Osteoblast (primary cell): Measurements from ENCODE around the gene AKAP7. TPM values are rescaled to one million over a fixed set of nuclear protein-coding genes. Genes with fewer than 3 reads are reported as not detected.

Experiments
- DNase-seq: peaks from one replicate; pipeline ENCODE4 v3.0.0; 2011; ENCODE audit warnings: low spot score, mixed read lengths; ENCODE audit not compliant: insufficient read length; ENCODE audit errors: missing footprints
- H2AFZ ChIP-seq: 2 replicates; pipeline ENCODE4 v1.6.0; 2011; ENCODE audit warnings: mild to moderate bottlenecking, low read length
- H3K27ac ChIP-seq: 2 replicates; pipeline ENCODE4 v1.5.1; 2011; ENCODE audit warnings: mild to moderate bottlenecking, low read depth, low read length, moderate library complexity
- H3K27me3 ChIP-seq: 2 replicates; pipeline ENCODE4 v1.6.0; 2012; ENCODE audit warnings: mild to moderate bottlenecking, control low read depth, inconsistent platforms, low read length, moderate library complexity; ENCODE audit not compliant: insufficient read depth
- H3K36me3 ChIP-seq: 2 replicates; pipeline ENCODE4 v1.5.1; 2011; ENCODE audit warnings: mild to moderate bottlenecking, low read length, control low read depth, moderate library complexity; ENCODE audit not compliant: insufficient read depth
- H3K4me1 ChIP-seq: 2 replicates; pipeline ENCODE4 v1.5.1; 2011; ENCODE audit warnings: mild to moderate bottlenecking, low read length, control low read depth, moderate library complexity; ENCODE audit not compliant: insufficient read depth
- H3K4me2 ChIP-seq: 2 replicates; pipeline ENCODE4 v1.6.0; 2011; ENCODE audit warnings: mild to moderate bottlenecking, low read length; ENCODE audit not compliant: insufficient read depth
- H3K4me3 ChIP-seq: fragments of 200-600 bp; sonication (generic); 3 replicates; pipeline ENCODE4 v1.5.1; 2012; ENCODE audit warnings: mild to moderate bottlenecking, low read length, inconsistent platforms; ENCODE audit not compliant: insufficient read depth
- H3K79me2 ChIP-seq: 2 replicates; pipeline ENCODE4 v1.6.0; 2012; ENCODE audit warnings: mild to moderate bottlenecking, low read length, control low read depth, inconsistent platforms; ENCODE audit not compliant: insufficient read depth
- H3K9me3 ChIP-seq: 2 replicates; pipeline ENCODE4 v1.5.1; 2011; ENCODE audit warnings: low read depth, low read length, control low read depth
- H4K20me1 ChIP-seq: 2 replicates; pipeline ENCODE4 v1.6.0; 2012; ENCODE audit warnings: mild to moderate bottlenecking, low read length, control low read depth; ENCODE audit not compliant: insufficient read depth
- CTCF ChIP-seq: IDR thresholded peaks from 2 replicates; pipeline ENCODE4 v1.5.1; 2011; ENCODE audit warnings: mild to moderate bottlenecking, low read depth, low read length, moderate library complexity; ENCODE audit errors: extremely low read depth
- total RNA-seq: library from RNA; depleted of rRNA; stranded (reverse); fragments of >200 nt; gene quantifications from 2 replicates; pipeline ENCODE4 v1.2.3, GENCODE V29; 2012

AKAP7 gene
- total RNA-seq, 1 donor, result 4.0 TPM

DNA sequence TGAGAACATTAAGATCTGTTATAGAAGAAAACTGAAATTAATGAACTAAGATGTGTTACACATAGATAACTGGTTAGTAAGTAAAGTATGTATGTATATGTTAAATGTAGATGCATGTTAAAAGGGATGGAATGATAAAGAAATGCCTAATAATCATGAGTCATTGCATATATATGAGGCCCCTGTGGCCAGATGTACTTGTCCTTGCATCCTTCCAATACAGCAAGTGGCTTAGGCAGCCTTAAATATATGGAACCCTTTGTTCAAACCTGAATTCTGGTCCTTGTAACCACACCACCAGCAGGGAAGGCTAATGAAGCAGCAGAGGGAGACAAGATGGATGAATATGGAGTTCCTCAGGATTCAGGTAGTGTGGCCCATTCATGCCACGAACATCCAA, 9.8 kb upstream of the AKAP7 start:
- DNase-seq, result no peak
- no peak overlapping the region for H2AFZ ChIP-seq
- H3K9me3 ChIP-seq, result no peaks in the 10 kb centered on the region

GRCh38 chr6:131129689-131130553, 5.3 kb upstream of the AKAP7 start:
- no peaks in the 10 kb centered on the region for H3K36me3 ChIP-seq
- no peak for DNase-seq
- no peak overlapping the region for H2AFZ ChIP-seq
- peaks cover 2% of the 10 kb centered on the region for H3K4me1 ChIP-seq
- H3K27me3 ChIP-seq, result no peaks in the 10 kb centered on the region
- no peak overlapping the region for H3K4me2 ChIP-seq
- no peaks in the 10 kb centered on the region for H3K79me2 ChIP-seq
- H3K9me3 ChIP-seq, result no peaks in the 10 kb centered on the region
- H4K20me1 ChIP-seq, result no peaks in the 10 kb centered on the region
- no peak overlapping the region for H3K27ac ChIP-seq
- no peak overlapping the region for H3K4me3 ChIP-seq
- no peak for TF ChIP-seq CTCF

More for the DNA sequence above, 9.8 kb upstream of the AKAP7 start:
- Histone ChIP-seq H3K4me2 (no peak overlapping the region), H3K27me3 (no peaks in the 10 kb centered on the region), H3K36me3 (no peaks in the 10 kb centered on the region), H4K20me1 (no peaks in the 10 kb centered on the region), H3K4me1 (no peaks in the 10 kb centered on the region), H3K4me3 (no peak overlapping the region), H3K79me2 (no peaks in the 10 kb centered on the region), H3K27ac (no peak overlapping the region)
- no peak for TF ChIP-seq CTCF

DNA sequence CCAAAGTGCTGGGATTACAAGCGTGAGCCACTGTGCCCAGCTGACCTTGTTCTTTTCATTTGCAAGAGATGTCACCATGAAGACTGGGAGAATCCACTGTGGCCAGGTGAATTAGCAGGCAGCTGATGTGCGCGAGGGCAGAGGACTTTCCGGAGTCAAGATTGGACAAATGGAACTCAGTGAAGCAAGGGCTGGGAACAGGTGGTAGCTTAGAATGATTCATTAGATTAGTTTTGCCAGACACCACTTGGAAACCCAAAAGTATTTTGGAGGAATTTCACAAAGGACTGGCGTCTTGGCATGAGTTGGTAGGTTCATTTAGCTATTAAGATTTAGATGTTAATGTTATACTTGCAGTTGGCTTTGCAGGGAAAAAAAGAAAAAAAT, 4.7 kb upstream of the AKAP7 start:
- Histone ChIP-seq H3K27me3 (no peaks in the 10 kb centered on the region), H3K27ac (no peak overlapping the region), H3K9me3 (no peaks in the 10 kb centered on the region), H3K4me1 (peaks cover 2% of the 10 kb centered on the region), H3K4me2 (no peak overlapping the region), H3K4me3 (no peak overlapping the region), H4K20me1 (no peaks in the 10 kb centered on the region), H3K36me3 (no peaks in the 10 kb centered on the region), H2AFZ (no peak overlapping the region), H3K79me2 (no peaks in the 10 kb centered on the region)
- TF ChIP-seq CTCF, result no peak
- no peak for DNase-seq

- TF ChIP-seq CTCF, result no peak
- H3K27ac ChIP-seq, result no peak overlapping the region
- H3K4me3 ChIP-seq, result no peak overlapping the region
- no peak overlapping the region for H2AFZ ChIP-seq
- no peak overlapping the region for H3K4me2 ChIP-seq
- H3K27me3 ChIP-seq, result no peaks in the 10 kb centered on the region
- H3K36me3 ChIP-seq, result no peaks in the 10 kb centered on the region
- H4K20me1 ChIP-seq, result no peaks in the 10 kb centered on the region
- no peaks in the 10 kb centered on the region for H3K9me3 ChIP-seq
- H3K79me2 ChIP-seq, result no peaks in the 10 kb centered on the region
- DNase-seq, result no peak
- H3K4me1 ChIP-seq, result peaks cover 2% of the 10 kb centered on the region
Measured at GRCh38 chr6:131132360-131132759, 2.9 kb upstream of the AKAP7 start.
